GM12878 (cell line): Measurements from ENCODE around the gene ELANE. TPM values are rescaled to one million over a fixed set of nuclear protein-coding genes. Genes with fewer than 3 reads are reported as not detected.

ENCODE experiments used
- ATAC-seq: fragments of 200-7000 bp; cut with Tn5 transposase; 3 replicates; pipeline ENCODE4 v1.9.1; 2020; ENCODE audit warnings: mild to moderate bottlenecking, moderate library complexity
- BruUV-seq: library from RNA; stranded (reverse); fragments of 400-500 nt; replicated peaks from 2 replicates; lab custom pipeline; 2021; lab: Mats Ljungman, UMichigan
- CTCF ChIA-PET: fragments of 300-600 bp; sonication (Branson Sonifier 250); formaldehyde crosslinking; extraction: SDS; loops from one replicate; lab custom pipeline; 2021; ENCODE audit warnings: inconsistent platforms; lab: Yijun Ruan, JAX
- POLR2A ChIA-PET: fragments of 350-600 bp; formaldehyde crosslinking; extraction: SDS; loops from one replicate; lab custom pipeline; 2021; ENCODE audit warnings: inconsistent platforms; lab: Charles Lee
- RAD21 ChIA-PET: fragments of 300-600 bp; sonication (Branson Sonifier 250); formaldehyde crosslinking; loops from one replicate; lab custom pipeline; 2023; ENCODE audit warnings: antibody characterized with exemption; ENCODE audit not compliant: unreplicated experiment; lab: Charles Lee
- SMC1A ChIA-PET: fragments of 300-600 bp; sonication (Branson Sonifier 250); formaldehyde crosslinking; loops from one replicate; lab custom pipeline; 2023; ENCODE audit not compliant: unreplicated experiment, uncharacterized antibody; lab: Charles Lee
- DNase-seq: peaks from one replicate; pipeline ENCODE4 v3.0.0-alpha.2; 2011; ENCODE audit warnings: low read depth, low spot score
- FAIRE-seq: peaks from 3 replicates; lab custom pipeline; 2011; peaks lifted over from hg19 to GRCh38; lab: Jason Lieb, UNC
- H2AFZ ChIP-seq: 2 replicates; pipeline ENCODE4 v1.6.0; 2011; ENCODE audit warnings: low read depth, low read length, control low read depth; ENCODE audit not compliant: control insufficient read depth
- H3K27ac ChIP-seq: 2 replicates; pipeline ENCODE4 v1.5.1; 2011; ENCODE audit warnings: control low read depth; ENCODE audit not compliant: control insufficient read depth, insufficient read depth
- H3K27me3 ChIP-seq, 2 experiments: replicated peaks in 1 of 2; 2 replicates each; pipeline versions ENCODE4 v1.6.0 to v1.6.1; 2011; ENCODE audit warnings: low read length in 1 of 2; ENCODE audit not compliant: control insufficient read depth in 2 of 2, insufficient read depth in 2 of 2
- H3K36me3 ChIP-seq, 2 experiments: 2 replicates each; pipeline ENCODE4 v1.5.1; 2011; ENCODE audit warnings: low read length in 1 of 2; ENCODE audit not compliant: control insufficient read depth in 2 of 2, insufficient read depth in 2 of 2
- H3K4me1 ChIP-seq: 2 replicates; pipeline ENCODE4 v1.6.1; 2011; ENCODE audit warnings: mild to moderate bottlenecking, low read length, moderate library complexity, mixed read lengths; ENCODE audit not compliant: control insufficient read depth, insufficient read depth
- H3K4me2 ChIP-seq: 2 replicates; pipeline ENCODE4 v1.6.0; 2011; ENCODE audit warnings: control low read depth; ENCODE audit not compliant: control insufficient read depth, insufficient read depth
- H3K4me3 ChIP-seq: fragments of 200-600 bp; sonication (generic); 2 replicates; pipeline ENCODE4 v1.5.1; 2016
- H3K79me2 ChIP-seq: 2 replicates; pipeline ENCODE4 v1.6.0; 2011; ENCODE audit warnings: low read length; ENCODE audit not compliant: control insufficient read depth, insufficient read depth
- H3K9ac ChIP-seq: 2 replicates; pipeline ENCODE4 v1.8.0; 2011; ENCODE audit warnings: low read length, control low read depth, mixed read lengths; ENCODE audit not compliant: control insufficient read depth, insufficient read depth
- H3K9me3 ChIP-seq: replicated peaks from 3 replicates; pipeline ENCODE4 v1.5.1; 2011; ENCODE audit warnings: mild to moderate bottlenecking, low read length; ENCODE audit not compliant: control insufficient read depth, insufficient read depth
- H4K20me1 ChIP-seq: 2 replicates; pipeline ENCODE4 v1.6.0; 2011; ENCODE audit not compliant: control insufficient read depth, insufficient read depth
- BHLHE40 ChIP-seq, 2 experiments: fragments of 450-650 bp in 1 of 2; IDR thresholded peaks; 2 replicates each; pipeline ENCODE4 v1.6.1; 2011 to 2017; ENCODE audit warnings: low read depth in 2 of 2, borderline replicate concordance in 1 of 2, improper control_type of control experiment in 1 of 2, low read length in 1 of 2, mild to moderate bottlenecking in 1 of 2
- CTCF ChIP-seq, 3 experiments: IDR thresholded peaks in 2 of 3; conservative IDR thresholded peaks in 1 of 3; 2 replicates each; pipeline ENCODE4 v1.5.1; 2011; ENCODE audit warnings: low read depth in 3 of 3, low read length in 3 of 3, mild to moderate bottlenecking in 3 of 3, control low read depth in 2 of 3, moderate library complexity in 2 of 3, inconsistent platforms in 1 of 3, mixed read lengths in 1 of 3; ENCODE audit not compliant: control insufficient read depth in 2 of 3, insufficient read depth in 1 of 3; ENCODE audit errors: extremely low read depth in 1 of 3
- FOXK2 ChIP-seq: fragments of 450-650 bp; IDR thresholded peaks from 2 replicates; pipeline ENCODE4 v1.6.1; 2017; ENCODE audit warnings: mild to moderate bottlenecking, moderate library complexity
- FOXM1 ChIP-seq: IDR thresholded peaks from 2 replicates; pipeline ENCODE4 v1.6.1; 2012; ENCODE audit warnings: low read depth, mild to moderate bottlenecking, inconsistent platforms, low read length, moderate library complexity
- HSF1 ChIP-seq: fragments of 150-350 bp; IDR thresholded peaks from 2 replicates; pipeline ENCODE4 v1.6.1; 2014; ENCODE audit warnings: mild to moderate bottlenecking, low read depth, low read length
- LARP7 ChIP-seq: fragments of 450-650 bp; IDR thresholded peaks from 2 replicates; pipeline ENCODE4 v1.6.1; 2017; ENCODE audit warnings: mild to moderate bottlenecking
- NFIC ChIP-seq: IDR thresholded peaks from 2 replicates; pipeline ENCODE4 v1.6.1; 2012; ENCODE audit warnings: low read depth, mild to moderate bottlenecking, inconsistent platforms, low read length, moderate library complexity
- NR2C1 ChIP-seq: fragments of 450-650 bp; IDR thresholded peaks from 2 replicates; pipeline ENCODE4 v1.6.1; 2017; ENCODE audit warnings: antibody characterized with exemption, mild to moderate bottlenecking, moderate library complexity
- RB1 ChIP-seq: fragments of 450-650 bp; formaldehyde crosslinking; IDR thresholded peaks from 2 replicates; pipeline ENCODE4 v1.6.1; 2017; ENCODE audit warnings: mild to moderate bottlenecking, borderline replicate concordance
- WGBS: methylation state at CpG from one replicate; pipeline ENCODE4 v1.1.6; 2016; ENCODE audit warnings: low lambda C conversion rate; ENCODE audit not compliant: insufficient replicate concordance, insufficient coverage; ENCODE audit errors: missing lambda C conversion rate; 5-methylcytosine and 5-hydroxymethylcytosine counted together
- in situ Hi-C: fragments of 300-500 bp; cut with MboI; formaldehyde crosslinking; loops from 9 replicates; pipeline ENCODE4 v1.14.3; 2018; ENCODE audit warnings: mixed read lengths
- intact Hi-C: fragments of 100-400 bp; cut with micrococcal nuclease; formaldehyde crosslinking; loops from one replicate; pipeline ENCODE4 v1.14.2; 2022; ENCODE audit not compliant: unreplicated experiment
- polyA plus RNA-seq, 11 experiments: library from polyadenylated mRNA; depleted of rRNA in 4 of 11; unstranded in 6 of 11; stranded (reverse) in 5 of 11; fragments of >200 nt; fragmentation: Nextera tagmentation in 4 of 11; fragmentation: Illumina TruSeq in 1 of 11; extraction: Ambion mirVana in 4 of 11; extraction: Trizol in 1 of 11; gene quantifications; 1 replicate in 1 of 11; 2 replicates in 10 of 11; pipeline versions ENCODE4 v1.2.1 to v1.2.3, GENCODE V29; 2011 to 2016; ENCODE audit warnings: inconsistent platforms in 2 of 11, missing spikeins in 2 of 11, low read depth in 1 of 11
- total RNA-seq, 4 experiments: library from RNA; depleted of rRNA in 3 of 4; stranded (reverse); fragments of >200 nt in 3 of 4; fragmentation: Illumina TruSeq in 1 of 4; extraction: Trizol in 1 of 4; gene quantifications; 2 replicates each; pipeline versions ENCODE4 v1.2.1 to v1.2.3, GENCODE V29; 2013 to 2021
- TF ChIP-seq, protein P1 (sequence below): IDR thresholded peaks from 2 replicates; pipeline ENCODE4 v1.6.1; 2012; ENCODE audit warnings: low read length, inconsistent platforms
- TF ChIP-seq, protein P2 (sequence below): fragments of 450-650 bp; IDR thresholded peaks from 2 replicates; pipeline ENCODE4 v1.6.1; 2017; ENCODE audit warnings: mild to moderate bottlenecking, moderate library complexity

The ELANE gene
- total and polyA plus RNA-seq, 10 of the 15 experiments (the other 5 are each of a cell fraction or from before 2014, with no cell fraction given): not detected

DNA sequence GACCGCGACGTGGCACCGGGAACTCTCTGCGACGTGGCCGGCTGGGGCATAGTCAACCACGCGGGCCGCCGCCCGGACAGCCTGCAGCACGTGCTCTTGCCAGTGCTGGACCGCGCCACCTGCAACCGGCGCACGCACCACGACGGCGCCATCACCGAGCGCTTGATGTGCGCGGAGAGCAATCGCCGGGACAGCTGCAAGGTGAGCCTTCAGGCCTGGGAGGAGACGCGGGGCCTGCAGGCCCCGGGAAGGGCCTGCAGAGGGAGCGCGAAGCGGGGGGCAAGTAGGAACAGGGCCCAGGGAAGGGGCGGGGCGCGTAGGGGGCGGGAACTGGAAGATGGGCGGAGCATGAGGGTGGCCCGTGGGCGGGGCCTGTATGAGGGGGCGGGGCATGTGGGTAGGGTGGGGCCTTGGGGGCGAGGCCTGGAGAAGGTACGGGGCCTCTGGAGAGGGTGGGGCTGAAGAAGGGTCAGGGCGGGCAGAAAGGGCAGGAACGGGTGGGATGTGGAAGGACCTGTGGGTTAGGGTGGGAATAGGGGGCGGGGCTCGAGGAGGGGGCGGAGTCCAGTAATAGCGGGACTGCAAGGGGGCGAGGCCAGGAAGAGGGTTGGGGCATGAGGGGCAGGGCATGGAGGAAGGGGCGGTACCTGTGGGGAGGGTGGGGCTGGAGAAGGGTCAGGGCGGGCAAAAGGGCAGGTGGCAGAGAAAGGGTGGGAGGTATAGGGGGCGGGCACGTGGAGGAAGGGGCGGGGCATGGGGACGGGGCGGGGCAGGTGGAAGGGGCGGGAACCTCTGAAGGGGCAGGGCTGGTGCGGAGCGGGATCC is 9.9 kb downstream of the ELANE start:
- ChIA-PET RAD21 (interaction anchor here (2.5 to 4.5 kb wide), 3 partner anchors 46 to 62 kb away, joined by 22 to 46 read pairs (median 30); no protein-coding TSS in a partner anchor), CTCF (interaction anchor here (1.9 to 2.8 kb wide), 9 partner anchors 31 to 123 kb away, joined by 5 to 50 read pairs (median 24); partner anchors contain the start of genes KISS1R, MED16, RNU6-9 and WDR18), POLR2A (interaction anchor here (0.9 to 1.3 kb wide), 2 partner anchors 58 to 88 kb away, joined by 3 to 4 read pairs; no protein-coding TSS in a partner anchor), SMC1A (interaction anchor here (2.1 kb wide), 3 partner anchors 45 to 122 kb away, joined by 12 to 15 read pairs (median 12); partner anchors contain the start of gene WDR18)
- H3K4me1 ChIP-seq: peaks cover 10% of the 10 kb centered on the region
- no peak overlapping the region for H3K9ac ChIP-seq
- in situ Hi-C loops (no loop called here), intact Hi-C loops (loop anchor here (2.0 to 5.0 kb wide), 3 partner anchors 91 to 135 kb away; partner anchors contain the start of gene WDR18)
- H3K4me3 ChIP-seq: peak overlapping the region; percentile 16; the same call in 1 of the 2 replicates
- ATAC-seq (peak; percentile 61), DNase-seq (no peak), FAIRE-seq (no peak)
- WGBS: 89% methylated on average over 15 of the region's 60 CpGs
- no peaks in the 10 kb centered on the region for H3K9me3 ChIP-seq
- H2AFZ ChIP-seq: no peak overlapping the region
- H3K27ac ChIP-seq: no peak overlapping the region
- H3K79me2 ChIP-seq: no peaks in the 10 kb centered on the region
- no peaks in the 10 kb centered on the region for H3K36me3 ChIP-seq
- no TSS peak for BruUV-seq
- H3K4me2 ChIP-seq: 0 out of 2 replicates have a peak overlapping the region, but pooled peaks have one; percentile 66
- H3K27me3 ChIP-seq: no peaks in the 10 kb centered on the region; a peak in 1 of 4 replicates
- H4K20me1 ChIP-seq: no peaks in the 10 kb centered on the region
- TF ChIP-seq LARP7: no peak
- no peak for TF ChIP-seq NR2C1
- no peak for TF ChIP-seq HSF1
- no peak for TF ChIP-seq FOXM1
- TF ChIP-seq, protein P1, sequence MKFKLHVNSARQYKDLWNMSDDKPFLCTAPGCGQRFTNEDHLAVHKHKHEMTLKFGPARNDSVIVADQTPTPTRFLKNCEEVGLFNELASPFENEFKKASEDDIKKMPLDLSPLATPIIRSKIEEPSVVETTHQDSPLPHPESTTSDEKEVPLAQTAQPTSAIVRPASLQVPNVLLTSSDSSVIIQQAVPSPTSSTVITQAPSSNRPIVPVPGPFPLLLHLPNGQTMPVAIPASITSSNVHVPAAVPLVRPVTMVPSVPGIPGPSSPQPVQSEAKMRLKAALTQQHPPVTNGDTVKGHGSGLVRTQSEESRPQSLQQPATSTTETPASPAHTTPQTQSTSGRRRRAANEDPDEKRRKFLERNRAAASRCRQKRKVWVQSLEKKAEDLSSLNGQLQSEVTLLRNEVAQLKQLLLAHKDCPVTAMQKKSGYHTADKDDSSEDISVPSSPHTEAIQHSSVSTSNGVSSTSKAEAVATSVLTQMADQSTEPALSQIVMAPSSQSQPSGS: no peak
- TF ChIP-seq BHLHE40 (IDR thresholded peaks at IDR 0.05; ENCODE audit: borderline replicate concordance in 1 of 2, low read depth in 2 of 2, low read length in 1 of 2): peak in 1 of 2 experiments; percentile 62; a peak in 1 of 4 replicates
- peak in 2 of 3 experiments; percentile 29 to 63; a peak in 4 of 6 replicates for TF ChIP-seq CTCF (IDR thresholded peaks at IDR 0.05 in 2 of 3, conservative IDR thresholded peaks at IDR 0.05 in 1 of 3; ENCODE audit: control insufficient read depth in 2 of 3, extremely low read depth in 1 of 3, insufficient read depth in 1 of 3, low read depth in 3 of 3, low read length in 3 of 3)
- no peak for TF ChIP-seq FOXK2
- no peak for TF ChIP-seq RB1
- TF ChIP-seq NFIC: no peak
- TF ChIP-seq, protein P2, sequence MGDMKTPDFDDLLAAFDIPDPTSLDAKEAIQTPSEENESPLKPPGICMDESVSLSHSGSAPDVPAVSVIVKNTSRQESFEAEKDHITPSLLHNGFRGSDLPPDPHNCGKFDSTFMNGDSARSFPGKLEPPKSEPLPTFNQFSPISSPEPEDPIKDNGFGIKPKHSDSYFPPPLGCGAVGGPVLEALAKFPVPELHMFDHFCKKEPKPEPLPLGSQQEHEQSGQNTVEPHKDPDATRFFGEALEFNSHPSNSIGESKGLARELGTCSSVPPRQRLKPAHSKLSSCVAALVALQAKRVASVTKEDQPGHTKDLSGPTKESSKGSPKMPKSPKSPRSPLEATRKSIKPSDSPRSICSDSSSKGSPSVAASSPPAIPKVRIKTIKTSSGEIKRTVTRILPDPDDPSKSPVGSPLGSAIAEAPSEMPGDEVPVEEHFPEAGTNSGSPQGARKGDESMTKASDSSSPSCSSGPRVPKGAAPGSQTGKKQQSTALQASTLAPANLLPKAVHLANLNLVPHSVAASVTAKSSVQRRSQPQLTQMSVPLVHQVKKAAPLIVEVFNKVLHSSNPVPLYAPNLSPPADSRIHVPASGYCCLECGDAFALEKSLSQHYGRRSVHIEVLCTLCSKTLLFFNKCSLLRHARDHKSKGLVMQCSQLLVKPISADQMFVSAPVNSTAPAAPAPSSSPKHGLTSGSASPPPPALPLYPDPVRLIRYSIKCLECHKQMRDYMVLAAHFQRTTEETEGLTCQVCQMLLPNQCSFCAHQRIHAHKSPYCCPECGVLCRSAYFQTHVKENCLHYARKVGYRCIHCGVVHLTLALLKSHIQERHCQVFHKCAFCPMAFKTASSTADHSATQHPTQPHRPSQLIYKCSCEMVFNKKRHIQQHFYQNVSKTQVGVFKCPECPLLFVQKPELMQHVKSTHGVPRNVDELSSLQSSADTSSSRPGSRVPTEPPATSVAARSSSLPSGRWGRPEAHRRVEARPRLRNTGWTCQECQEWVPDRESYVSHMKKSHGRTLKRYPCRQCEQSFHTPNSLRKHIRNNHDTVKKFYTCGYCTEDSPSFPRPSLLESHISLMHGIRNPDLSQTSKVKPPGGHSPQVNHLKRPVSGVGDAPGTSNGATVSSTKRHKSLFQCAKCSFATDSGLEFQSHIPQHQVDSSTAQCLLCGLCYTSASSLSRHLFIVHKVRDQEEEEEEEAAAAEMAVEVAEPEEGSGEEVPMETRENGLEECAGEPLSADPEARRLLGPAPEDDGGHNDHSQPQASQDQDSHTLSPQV: no peak
